K562 (cell line): ENCODE data around the gene WNT6. TPM values are rescaled to one million over a fixed set of nuclear protein-coding genes. Genes with fewer than 3 reads are reported as not detected.

Source experiments
- ATAC-seq: fragments of 200-7000 bp; cut with Tn5 transposase; 3 replicates; pipeline ENCODE4 v1.9.1; 2020; ENCODE audit warnings: moderate library complexity
- BruUV-seq: library from RNA; stranded (reverse); fragments of 400-500 nt; replicated peaks from 2 replicates; lab custom pipeline; 2021; lab: Mats Ljungman, UMichigan
- CTCF ChIA-PET: fragments of 300-600 bp; formaldehyde crosslinking; extraction: SDS; loops from one replicate; lab custom pipeline; 2021; ENCODE audit warnings: low intra/inter-chr PET ratio; lab: Yijun Ruan, JAX
- POLR2A ChIA-PET: fragments of 300-600, 350-650 bp; sonication (Branson Sonifier 250); formaldehyde crosslinking; extraction: SDS; loops from one replicate; lab custom pipeline; 2021; ENCODE audit warnings: antibody characterized with exemption, inconsistent platforms; lab: Yijun Ruan, JAX
- DNase-seq, 4 experiments: peaks; one replicate each; pipeline versions ENCODE4 v3.0.0 to v3.0.0-alpha.2; 2011 to 2018; ENCODE audit warnings: low spot score in 3 of 4, mixed read lengths in 3 of 4; ENCODE audit errors: extremely low read depth in 1 of 4
- FAIRE-seq: peaks from 2 replicates; lab custom pipeline; 2011; peaks lifted over from hg19 to GRCh38; lab: Jason Lieb, UNC
- H2AFZ ChIP-seq: 2 replicates; pipeline ENCODE4 v1.6.0; 2011; ENCODE audit warnings: low read depth, low read length, control low read depth, inconsistent platforms
- H3K27ac ChIP-seq: fragments of 200-600 bp; 3 replicates; pipeline ENCODE4 v1.8.0; 2011; ENCODE audit warnings: low read depth, mild to moderate bottlenecking, control low read depth, inconsistent platforms, low read length, moderate library complexity, mixed read lengths; ENCODE audit errors: extremely low read depth
- H3K27me3 ChIP-seq, 2 experiments: fragments of 300-600 bp in 1 of 2; 2 replicates in 1 of 2; 3 replicates in 1 of 2; pipeline versions ENCODE4 v1.6.0 to v1.8.0; 2011; ENCODE audit warnings: inconsistent platforms in 2 of 2, low read length in 2 of 2, mild to moderate bottlenecking in 1 of 2, mixed read lengths in 1 of 2, moderate library complexity in 1 of 2; ENCODE audit not compliant: control insufficient read depth in 2 of 2, insufficient read depth in 2 of 2
- H3K36me3 ChIP-seq: fragments of 300-600 bp; 3 replicates; pipeline ENCODE4 v1.8.0; 2011; ENCODE audit warnings: mild to moderate bottlenecking, low read length, inconsistent platforms; ENCODE audit not compliant: control insufficient read depth, insufficient read depth
- H3K4me1 ChIP-seq, 2 experiments: fragments of 200-600 bp in 1 of 2; replicated peaks in 1 of 2; 2 replicates in 1 of 2; 3 replicates in 1 of 2; pipeline versions ENCODE4 v1.5.1 to v1.8.0; 2011; ENCODE audit warnings: inconsistent platforms in 2 of 2, low read length in 2 of 2, mild to moderate bottlenecking in 1 of 2, mixed read lengths in 1 of 2, moderate library complexity in 1 of 2; ENCODE audit not compliant: control insufficient read depth in 2 of 2, insufficient read depth in 2 of 2
- H3K4me2 ChIP-seq: 2 replicates; pipeline ENCODE4 v1.6.1; 2011; ENCODE audit warnings: low read length, control low read depth, inconsistent platforms, mixed read lengths; ENCODE audit not compliant: insufficient read depth
- H3K4me3 ChIP-seq: fragments of 200-600 bp; sonication (generic), shearing (Covaris generic); 2 replicates; pipeline ENCODE4 v1.5.1; 2016; ENCODE audit warnings: control low read depth, inconsistent platforms
- H3K79me2 ChIP-seq: fragments of 200-600 bp; 3 replicates; pipeline ENCODE4 v1.8.0; 2011; ENCODE audit warnings: low read length, inconsistent platforms; ENCODE audit not compliant: control insufficient read depth, insufficient read depth
- H3K9ac ChIP-seq, 2 experiments: 2 replicates each; pipeline versions ENCODE4 v1.6.0 to v1.6.1; 2011; ENCODE audit warnings: low read depth in 2 of 2, low read length in 2 of 2, control low read depth in 1 of 2, inconsistent platforms in 1 of 2, mild to moderate bottlenecking in 1 of 2, mixed read lengths in 1 of 2; ENCODE audit not compliant: insufficient read depth in 1 of 2
- H3K9me1 ChIP-seq: one replicate; pipeline ENCODE4 v1.6.0; 2011; ENCODE audit warnings: inconsistent platforms, mild to moderate bottlenecking, low read length, moderate library complexity; ENCODE audit not compliant: control insufficient read depth, insufficient read depth
- H3K9me3 ChIP-seq: replicated peaks from 2 replicates; pipeline ENCODE4 v1.5.1; 2011; ENCODE audit warnings: low read depth, low read length, inconsistent platforms; ENCODE audit not compliant: control insufficient read depth, insufficient read depth
- H4K20me1 ChIP-seq: replicated peaks from 2 replicates; pipeline ENCODE4 v1.6.1; 2011; ENCODE audit warnings: low read length, inconsistent platforms, mixed read lengths; ENCODE audit not compliant: control insufficient read depth, insufficient read depth
- EZH2 ChIP-seq: IDR thresholded peaks from 2 replicates; pipeline ENCODE4 v1.6.1; 2012; ENCODE audit warnings: low read depth, mild to moderate bottlenecking, inconsistent platforms, low read length, borderline replicate concordance
- FUS ChIP-seq: fragments of 200-400 bp; formaldehyde crosslinking; optimal IDR thresholded peaks from 2 replicates; pipeline ENCODE3; 2017; ENCODE audit warnings: low read depth, low read length
- NFXL1 ChIP-seq: fragments of 450-650 bp; formaldehyde crosslinking; IDR thresholded peaks from 2 replicates; pipeline ENCODE4 v1.4.0; 2021; ENCODE audit warnings: mild to moderate bottlenecking
- RBM14 ChIP-seq: fragments of 200-400 bp; formaldehyde crosslinking; IDR thresholded peaks from 2 replicates; pipeline ENCODE4 v1.6.1; 2018; ENCODE audit warnings: low read depth, mild to moderate bottlenecking, low read length, moderate library complexity, borderline replicate concordance; ENCODE audit not compliant: insufficient read depth
- SMARCB1 ChIP-seq: IDR thresholded peaks from 2 replicates; pipeline ENCODE4 v1.6.1; 2011; ENCODE audit warnings: improper control_type of control experiment, low read depth; ENCODE audit not compliant: insufficient read length
- TAF9B ChIP-seq: fragments of 450-650 bp; IDR thresholded peaks from 2 replicates; pipeline ENCODE4 v1.6.1; 2018; ENCODE audit warnings: mild to moderate bottlenecking; ENCODE audit not compliant: partially characterized antibody
- THRB ChIP-seq: fragments of 450-650 bp; formaldehyde crosslinking; conservative IDR thresholded peaks from 2 replicates; pipeline ENCODE4 v1.4.0; 2022; ENCODE audit warnings: mild to moderate bottlenecking, missing genetic modification characterization
- ZFP30 ChIP-seq: fragments of 250-450 bp; sonication (Bioruptor Pico); IDR thresholded peaks from 2 replicates; pipeline ENCODE4 v1.8.0; 2022; ENCODE audit warnings: moderate library complexity, mild to moderate bottlenecking, inconsistent platforms, borderline replicate concordance
- ZNF133 ChIP-seq: fragments of 250-450 bp; sonication (Bioruptor Pico); IDR thresholded peaks from 2 replicates; pipeline ENCODE4 v1.4.0; 2020; ENCODE audit warnings: mild to moderate bottlenecking
- ZNF232 ChIP-seq: sonication (generic); formaldehyde crosslinking; IDR thresholded peaks from 2 replicates; pipeline ENCODE4 v1.8.0; 2022; ENCODE audit warnings: mild to moderate bottlenecking, missing genetic modification reagents
- WGBS: fragments of 100-300 bp; shearing (Covaris generic); methylation state at CpG from one replicate; pipeline ENCODE4 v1.1.6; 2016; ENCODE audit warnings: low coverage, mixed read lengths; ENCODE audit not compliant: insufficient coverage; ENCODE audit errors: missing lambda C conversion rate; 5-methylcytosine and 5-hydroxymethylcytosine counted together
- in situ Hi-C: fragments of 300-500 bp; cut with MboI; formaldehyde crosslinking; loops from 4 replicates; pipeline ENCODE4 v1.15.0; 2018; ENCODE audit warnings: inconsistent platforms, mixed read lengths
- intact Hi-C: fragments of 100-400 bp; cut with micrococcal nuclease; formaldehyde crosslinking; loops from 2 replicates; pipeline ENCODE4 v1.14.2; 2022
- polyA plus RNA-seq, 8 experiments: library from polyadenylated mRNA; depleted of rRNA in 4 of 8; stranded (reverse) in 5 of 8; unstranded in 3 of 8; fragments of >200 nt; fragmentation: Nextera tagmentation in 2 of 8; fragmentation: Illumina TruSeq in 1 of 8; extraction: Ambion mirVana in 2 of 8; extraction: Trizol in 1 of 8; gene quantifications; 2 replicates each; pipeline versions ENCODE4 v1.2.1 to v1.2.3, GENCODE V29; 2011 to 2014; ENCODE audit warnings: inconsistent platforms in 1 of 8, missing spikeins in 1 of 8
- total RNA-seq, 7 experiments: library from RNA; depleted of rRNA in 6 of 7; stranded (reverse); fragments of >200 nt in 6 of 7; fragmentation: Illumina TruSeq in 2 of 7; extraction: Trizol in 2 of 7; gene quantifications; 2 replicates each; pipeline versions ENCODE4 v1.2.1 to v1.2.3, GENCODE V29; 2011 to 2021; ENCODE audit warnings: low replicate concordance in 1 of 7

The WNT6 gene
- total and polyA plus RNA-seq, 9 of the 15 experiments (the other 6 are each of a cell fraction or from before 2014, with no cell fraction given) = not detected

GRCh38 chr2:218893349-218894150 lies 33.9 kb downstream of the WNT6 start (continued):
- TF ChIP-seq THRB (CRISPR knock-in tag) = no peak
- no peak for TF ChIP-seq ZNF133 (CRISPR knock-in tag)
- TF ChIP-seq NFXL1 (CRISPR knock-in tag) = no peak
- TF ChIP-seq SMARCB1 = no peak
- no peak for TF ChIP-seq ZFP30 (CRISPR knock-in tag)
- TF ChIP-seq FUS = no peak
- TF ChIP-seq EZH2 = no peak

- Histone ChIP-seq H3K9ac (no peak overlapping the region), H3K27me3 (peaks cover 2 to 57% of the 10 kb centered on the region in 2 experiments; a peak in 4 of 5 replicates), H3K4me2 (no peak overlapping the region), H3K9me3 (no peaks in the 10 kb centered on the region), H2AFZ (no peak overlapping the region), H3K4me3 (no peak overlapping the region), H3K9me1 (no peaks in the 10 kb centered on the region), H3K4me1 (peaks cover 0 to 33% of the 10 kb centered on the region in 2 experiments; a peak in 2 of 5 replicates), H3K79me2 (no peaks in the 10 kb centered on the region), H3K27ac (no peak overlapping the region), H3K36me3 (no peaks in the 10 kb centered on the region), H4K20me1 (0 out of 2 replicates have a peak, but pooled peaks cover 6% of the 10 kb centered on the region)
- no peak for FAIRE-seq
- intact Hi-C loops (no loop called here), in situ Hi-C loops (no loop called here)
- 2% methylated on average over 8 of the region's 12 CpGs for WGBS
- no peak for ATAC-seq
- TF ChIP-seq ZNF232 (CRISPR knock-in tag) = no peak
- no peak for TF ChIP-seq TAF9B
- TF ChIP-seq RBM14 = no peak
- POLR2A ChIA-PET = no interaction called here
- CTCF ChIA-PET = no interaction called here
- BruUV-seq = no TSS peak
- no peak for DNase-seq
These were observed 34.7 kb downstream of the WNT6 start for GRCh38 chr2:218894151-218894879.
